ENCODE data around the gene KRT33A.
"Not testable (repeated sequence)": the region's sequence is repeated elsewhere in the genome, so short reads cannot be mapped to it uniquely, and the experiment has no call there.

The KRT33A gene

DNA sequence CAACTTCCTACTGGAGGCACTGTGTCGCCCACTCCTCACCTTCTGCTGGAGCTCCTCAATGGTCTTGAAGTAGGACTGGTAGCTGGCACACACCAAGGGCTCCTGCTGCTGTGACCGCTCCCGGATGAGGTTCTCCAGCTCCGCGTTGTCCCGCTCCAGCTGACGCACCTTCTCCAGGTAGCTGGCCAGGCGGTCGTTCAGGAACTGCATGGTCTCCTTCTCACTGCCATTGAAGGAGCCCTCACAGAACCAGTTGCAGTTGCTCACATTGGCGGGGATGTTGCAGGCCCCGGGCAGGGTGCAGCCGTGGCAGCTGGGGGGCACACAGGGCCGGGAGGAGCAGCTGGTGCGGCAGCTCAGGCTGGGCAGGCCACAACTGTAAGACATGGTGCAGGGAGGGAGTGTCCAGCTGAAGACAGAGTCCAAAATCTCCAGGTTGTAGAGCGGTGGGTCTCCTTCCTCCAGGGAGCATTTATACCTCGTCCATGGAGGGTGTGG is at the start of gene KRT33A:
Gene KRT33A (minus strand): TSS at position 448 of the 498 bp plus-strand sequence. CDS start 61 bp downstream, at position 387.
- peak in 1 of 2 experiments; percentile 58 for DNase-seq

GRCh38 chr17:41396996-41397660 is 46.5 kb upstream of the KRT33A start, which contains the start of gene KRT31:
TSS of gene KRT31 (minus strand) at chr17:41397608. CDS start at chr17:41397539, 69 bp downstream.
- no peak for DNase-seq

DNA sequence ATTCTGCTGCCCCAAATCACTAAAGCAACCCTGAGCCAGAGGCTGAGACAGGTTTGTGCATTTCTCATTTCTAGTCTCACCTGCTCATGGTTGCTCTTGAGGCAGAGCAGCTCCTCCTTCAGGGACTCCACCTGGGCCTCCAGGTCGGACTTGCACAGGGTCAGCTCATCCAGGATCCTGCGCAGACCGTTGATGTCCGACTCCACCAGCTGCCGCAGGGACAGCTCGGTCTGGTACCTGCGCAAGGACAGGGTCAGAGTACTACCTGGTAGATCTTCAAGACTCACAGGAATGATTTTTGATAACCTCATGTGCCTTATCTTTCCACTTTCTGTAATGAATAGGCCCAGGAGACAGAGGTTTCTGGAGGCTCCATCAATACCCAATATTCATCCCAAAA is 45.7 kb upstream of the KRT33A start:
- no peak for DNase-seq

- DNase-seq = no peak
Observed at GRCh38 chr17:41395611-41396010, 45.0 kb upstream of the KRT33A start.

- peak in 1 of 2 experiments; percentile 54 for DNase-seq
Observed at GRCh38 chr17:41395044-41395443, 44.4 kb upstream of the KRT33A start.

DNA sequence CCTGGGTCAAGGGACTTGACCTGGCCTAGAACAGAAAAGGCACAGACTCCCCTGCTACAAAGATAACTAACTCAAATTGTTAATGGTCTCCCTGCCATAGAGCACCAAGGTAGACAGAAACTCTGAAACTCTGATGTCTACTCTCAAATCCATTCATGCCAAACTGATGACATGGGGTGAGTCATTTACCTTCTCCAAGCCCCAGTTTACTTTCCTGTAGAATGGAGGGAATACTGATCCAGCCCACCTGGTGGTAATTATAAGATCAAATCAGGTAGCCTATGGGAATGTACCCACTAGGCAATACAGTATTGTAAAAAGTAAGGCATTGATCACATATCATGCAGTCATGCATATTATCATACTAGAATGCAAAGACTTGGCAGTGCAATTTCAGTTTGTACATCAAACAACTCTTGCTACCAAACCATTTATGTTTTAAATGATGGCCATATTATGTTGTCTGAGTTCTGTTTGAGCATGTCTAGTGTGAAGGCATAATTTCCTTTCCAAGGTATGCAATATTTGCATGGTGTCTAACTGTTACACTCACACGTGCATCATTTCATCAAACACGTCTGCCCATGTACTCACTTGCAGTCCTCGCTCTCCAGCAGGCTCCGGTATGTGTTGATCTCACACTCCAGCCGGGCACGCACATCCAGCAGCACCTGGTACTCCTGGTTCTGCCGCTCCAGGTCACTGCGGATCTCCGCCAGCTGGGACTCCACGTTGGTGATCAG is 43.8 kb upstream of the KRT33A start:
- DNase-seq = peak; percentile 35 to 77

DNA sequence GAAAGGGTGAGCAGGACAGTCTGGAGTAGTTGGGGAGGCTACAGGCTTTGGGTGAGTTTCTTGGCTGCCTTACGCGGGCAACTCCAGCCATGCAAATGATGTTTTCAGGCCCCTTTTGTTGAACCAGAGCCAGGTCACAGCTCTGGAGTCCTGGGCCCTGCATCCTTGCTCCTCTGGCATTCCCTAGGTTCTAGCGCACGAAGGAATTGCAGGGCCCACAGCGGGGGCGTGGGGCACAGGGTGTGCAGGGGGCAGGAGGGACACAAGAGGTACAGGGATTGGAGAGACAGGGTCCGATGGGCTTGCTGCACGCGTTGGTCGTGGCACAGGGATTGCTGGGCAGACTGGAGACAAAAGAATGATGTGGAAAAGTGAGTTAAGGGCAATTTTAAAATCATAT is 43.2 kb upstream of the KRT33A start:
- DNase-seq = peak in 1 of 2 experiments; percentile 30

DNA sequence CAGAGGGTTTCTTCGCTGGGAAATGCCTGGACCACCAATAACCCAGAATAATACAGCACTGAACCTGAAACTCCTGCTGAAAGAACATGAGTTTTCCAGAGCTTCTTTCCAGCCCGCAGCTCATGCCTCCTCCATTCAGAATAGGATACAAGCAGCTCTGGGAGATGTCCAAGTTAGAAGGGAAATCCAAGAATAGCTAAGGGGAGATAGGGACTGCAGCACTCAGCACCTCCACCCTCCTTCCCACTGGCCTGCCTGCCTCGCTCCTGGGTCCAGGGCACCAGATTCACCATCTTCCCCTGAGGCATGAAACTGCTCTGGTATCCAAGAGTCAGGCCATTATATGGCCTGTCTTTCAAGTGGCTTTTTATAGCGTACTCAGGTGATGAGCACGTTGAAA is 42.7 kb upstream of the KRT33A start:
- peak in 1 of 2 experiments; percentile 16 for DNase-seq

GRCh38 chr17:41392278-41392677 is 41.6 kb upstream of the KRT33A start:
- DNase-seq = no peak

DNA sequence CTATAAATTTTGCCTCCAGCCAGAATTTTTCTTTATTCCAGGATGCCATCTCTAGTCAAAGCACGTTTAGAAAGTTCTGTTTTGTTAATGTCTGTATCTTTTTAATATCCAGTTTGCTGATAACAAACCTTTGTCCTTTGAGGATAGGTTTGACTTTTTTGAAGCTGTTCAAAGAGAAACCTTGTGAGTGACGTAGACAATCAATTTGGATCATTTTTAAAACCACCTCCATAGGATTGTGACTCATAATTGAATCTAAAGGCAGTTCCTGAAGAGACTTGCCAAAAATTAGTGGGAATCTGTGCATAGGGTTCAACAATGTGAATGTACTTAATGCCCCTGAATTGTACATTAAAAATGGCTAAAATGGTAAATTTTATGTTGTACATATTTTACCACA is 40.9 kb upstream of the KRT33A start:
- DNase-seq = no peak

DNA sequence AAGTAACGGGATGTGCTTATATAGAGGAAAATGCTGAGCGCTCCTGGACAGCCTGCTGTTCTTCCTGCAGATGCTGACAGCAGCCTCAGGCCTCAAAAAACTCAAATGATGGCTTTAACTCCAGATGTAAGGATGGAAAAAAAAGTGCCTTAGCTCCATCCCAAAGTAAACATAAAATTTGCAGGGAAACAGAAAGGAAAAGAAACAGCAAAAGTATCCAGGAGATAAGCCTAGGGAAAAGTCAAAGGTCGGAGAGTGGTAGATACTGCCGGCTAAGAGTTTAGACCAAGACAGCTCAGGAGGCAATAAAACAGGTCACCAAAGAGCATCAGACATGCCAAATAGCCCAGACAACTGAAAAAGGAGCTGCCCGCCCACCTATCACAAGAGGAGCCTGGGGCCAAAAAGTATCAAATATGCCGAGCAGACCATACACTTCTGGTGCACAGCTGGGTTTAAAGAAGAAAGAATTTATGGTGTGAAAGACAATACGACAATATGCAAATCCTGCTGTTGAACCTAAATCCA is 39.8 kb upstream of the KRT33A start:
- no peak for DNase-seq

- DNase-seq = no peak
Observed at GRCh38 chr17:41387670-41388069, 37.0 kb upstream of the KRT33A start.

- no peak for DNase-seq
Observed at GRCh38 chr17:41386227-41386626, 35.6 kb upstream of the KRT33A start.

DNA sequence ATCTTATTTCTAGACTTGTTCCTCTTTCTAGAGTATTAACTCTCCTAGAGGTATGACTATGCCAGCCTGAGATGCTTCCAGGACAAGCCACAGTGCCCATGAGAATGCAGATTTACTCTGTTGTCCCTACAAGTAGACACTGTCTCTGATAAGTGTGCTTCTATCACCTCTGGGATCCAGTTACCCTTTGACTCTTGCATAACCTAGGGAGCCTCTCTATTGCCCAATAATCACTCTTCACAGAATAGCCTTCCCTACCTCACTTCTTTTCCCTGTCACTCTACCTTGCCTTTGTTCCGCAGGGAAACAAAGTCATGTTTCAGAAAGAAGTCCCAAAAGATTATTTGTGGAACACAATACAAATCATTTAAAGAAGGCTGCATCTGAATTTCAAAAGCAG is 33.1 kb upstream of the KRT33A start:
- no peak for DNase-seq

DNA sequence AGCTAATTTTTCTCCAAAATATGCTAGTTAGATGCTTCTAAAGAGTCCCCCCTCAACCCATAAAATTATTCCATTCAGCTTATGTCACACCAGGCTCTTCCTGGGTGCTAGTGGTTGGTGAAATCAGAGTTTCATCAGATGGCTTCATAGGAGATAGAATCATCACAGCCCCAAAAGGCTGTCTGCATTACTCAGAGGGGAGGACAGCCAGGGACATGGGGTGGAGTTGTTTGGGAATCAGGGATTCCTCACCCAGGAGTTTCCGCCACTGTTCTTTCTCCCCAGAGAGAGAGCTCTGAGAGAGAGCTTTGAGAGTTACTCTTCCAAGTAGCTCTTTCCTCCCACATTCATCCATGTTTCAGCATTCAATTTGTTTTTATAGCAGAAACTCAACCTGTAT is 31.8 kb upstream of the KRT33A start:
- no peak for DNase-seq

- not testable (repeated sequence) for DNase-seq
Observed at GRCh38 chr17:41381943-41382342, 31.3 kb upstream of the KRT33A start, which contains the start of gene KRT34. TSS of gene KRT34 (minus strand) at chr17:41382306. CDS start at chr17:41382246, 60 bp downstream.

DNA sequence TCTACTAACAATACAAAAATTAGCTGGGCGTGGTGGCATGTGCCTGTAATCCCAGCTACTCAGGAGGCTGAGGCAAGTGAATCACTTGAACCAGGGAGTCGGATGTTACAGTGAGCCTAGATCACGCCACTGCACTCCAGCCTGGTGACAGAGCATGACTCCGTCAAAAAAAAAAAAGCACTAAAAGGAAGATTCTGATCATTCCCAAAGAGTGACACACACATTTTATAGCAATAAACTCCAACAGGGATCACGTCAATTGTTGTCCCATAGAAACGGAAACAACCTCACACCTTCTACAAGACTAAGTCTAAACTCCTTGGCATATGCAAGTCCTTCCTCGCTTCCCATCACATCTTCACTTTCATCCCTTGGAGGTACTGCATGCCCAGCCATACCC is 29.5 kb upstream of the KRT33A start:
- DNase-seq = not testable (repeated sequence)

GRCh38 chr17:41377546-41377945 is 26.9 kb upstream of the KRT33A start:
- DNase-seq = no peak

- DNase-seq = no peak
Observed at GRCh38 chr17:41369713-41370112, 19.1 kb upstream of the KRT33A start, which contains the start of gene KRT33B. TSS of gene KRT33B (minus strand) at chr17:41369813. CDS start at chr17:41369750, 63 bp downstream.

DNA sequence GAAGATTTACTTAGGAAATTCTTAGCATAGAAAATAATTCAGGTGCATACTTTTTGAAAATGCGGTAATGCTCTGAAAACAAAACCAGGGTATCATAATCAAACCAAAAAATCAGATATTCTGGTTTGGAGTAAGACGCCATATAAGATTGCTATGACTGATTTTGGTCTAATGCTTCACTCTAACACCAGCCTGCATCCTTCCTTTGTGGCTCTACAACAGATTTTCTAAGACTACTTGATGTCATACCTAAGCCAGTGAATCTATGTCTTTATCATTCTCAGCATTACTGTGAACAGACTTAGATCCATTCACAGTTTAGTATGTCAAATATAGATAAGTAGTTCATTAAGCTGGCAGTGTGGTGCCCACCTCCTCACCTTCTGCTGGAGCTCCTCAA is 18.4 kb upstream of the KRT33A start:
- no peak for DNase-seq

DNA sequence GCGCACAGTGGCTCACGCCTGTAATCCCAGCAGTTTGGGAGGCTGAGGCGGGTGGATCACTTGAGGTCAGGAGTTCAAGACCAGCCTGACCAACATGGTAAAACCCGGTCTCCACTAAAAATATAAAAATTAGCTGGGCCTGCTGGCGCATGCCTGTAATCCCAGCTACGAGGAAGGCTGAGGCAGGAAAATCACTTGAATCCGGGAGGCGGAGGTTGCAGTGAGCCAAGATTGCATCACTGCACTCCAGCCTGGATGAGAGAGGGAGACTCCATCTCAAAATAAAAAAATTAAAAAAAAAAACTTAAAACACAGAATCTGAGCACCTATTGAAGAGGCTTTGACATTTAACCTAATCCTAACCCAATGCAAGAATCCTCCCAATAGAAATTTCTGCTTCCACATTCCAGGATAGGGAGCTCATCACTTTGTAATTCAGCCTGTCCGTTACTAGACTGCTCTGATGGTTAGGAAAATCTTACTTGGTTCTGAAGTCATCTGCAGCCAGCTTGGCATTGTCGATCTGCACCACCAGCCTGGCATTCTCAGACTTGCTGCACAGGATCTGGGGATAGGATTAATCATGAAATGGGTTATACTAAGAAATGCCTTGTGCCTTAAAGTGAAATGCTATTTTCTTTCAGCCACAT is 16.9 kb upstream of the KRT33A start:
- no peak for DNase-seq

GRCh38 chr17:41366070-41366469 is 15.4 kb upstream of the KRT33A start:
- DNase-seq = no peak

GRCh38 chr17:41363881-41364280 is 13.3 kb upstream of the KRT33A start:
- no peak for DNase-seq
